Mesendoderm (in vitro differentiated cells): ENCODE data around the gene STK4.

Experiments
- DNase-seq: peaks from one replicate; pipeline ENCODE4 v3.0.0; 2013
- H2AK5ac ChIP-seq: 2 replicates; pipeline ENCODE4 v1.6.1; 2013; ENCODE audit warnings: low read length, inconsistent platforms
- H2BK120ac ChIP-seq: 2 replicates; pipeline ENCODE4 v1.6.1; 2013; ENCODE audit warnings: low read depth, mild to moderate bottlenecking, low read length, moderate library complexity, mixed read lengths
- H2BK15ac ChIP-seq: replicated peaks from 2 replicates; pipeline ENCODE4 v1.6.1; 2013; ENCODE audit warnings: low read depth, mild to moderate bottlenecking, moderate library complexity
- H2BK5ac ChIP-seq: 2 replicates; pipeline ENCODE4 v1.6.1; 2013; ENCODE audit warnings: low read length, inconsistent platforms
- H3K18ac ChIP-seq: 2 replicates; pipeline ENCODE4 v1.6.1; 2013; ENCODE audit warnings: mild to moderate bottlenecking, low read length, mixed read lengths
- H3K23ac ChIP-seq: one replicate; pipeline ENCODE4 v1.6.1; 2013; ENCODE audit warnings: low read length
- H3K27ac ChIP-seq: 2 replicates; pipeline ENCODE4 v1.5.1; 2013; ENCODE audit warnings: low read depth, mild to moderate bottlenecking, inconsistent platforms, low read length, moderate library complexity
- H3K27me3 ChIP-seq: 2 replicates; pipeline ENCODE4 v1.6.1; 2013; ENCODE audit warnings: low read length, control low read depth, mild to moderate bottlenecking, inconsistent platforms; ENCODE audit not compliant: insufficient read depth, poor library complexity
- H3K36me3 ChIP-seq: 2 replicates; pipeline ENCODE4 v1.6.1; 2013; ENCODE audit warnings: low read length, inconsistent platforms; ENCODE audit not compliant: control insufficient read depth, insufficient read depth
- H3K4ac ChIP-seq: one replicate; pipeline ENCODE4 v1.6.1; 2013; ENCODE audit warnings: low read depth, mild to moderate bottlenecking, low read length, moderate library complexity
- H3K4me1 ChIP-seq: 2 replicates; pipeline ENCODE4 v1.6.1; 2013; ENCODE audit warnings: low read depth, low read length, inconsistent platforms; ENCODE audit not compliant: control insufficient read depth
- H3K4me2 ChIP-seq: 2 replicates; pipeline ENCODE4 v1.6.1; 2013; ENCODE audit warnings: low read length
- H3K4me3 ChIP-seq: 2 replicates; pipeline ENCODE4 v1.5.1; 2013; ENCODE audit warnings: mild to moderate bottlenecking, low read length
- H3K56ac ChIP-seq: one replicate; pipeline ENCODE4 v1.6.1; 2013; ENCODE audit warnings: low read length
- H3K79me1 ChIP-seq: 2 replicates; pipeline ENCODE4 v1.6.1; 2013; ENCODE audit warnings: low read length, inconsistent platforms
- H3K79me2 ChIP-seq: 2 replicates; pipeline ENCODE4 v1.6.1; 2013; ENCODE audit warnings: mild to moderate bottlenecking, low read length; ENCODE audit not compliant: control insufficient read depth, insufficient read depth
- H3K9ac ChIP-seq: 2 replicates; pipeline ENCODE4 v1.6.1; 2013; ENCODE audit warnings: low read length, inconsistent platforms
- H4K5ac ChIP-seq: one replicate; pipeline ENCODE4 v1.6.1; 2013; ENCODE audit warnings: low read length
- H4K8ac ChIP-seq: one replicate; pipeline ENCODE4 v1.6.1; 2013; ENCODE audit warnings: low read depth, mild to moderate bottlenecking, control low read depth, low read length, moderate library complexity
- WGBS: extraction: QIAGEN DNeasy Blood & Tissue Kit; methylation state at CpG from one replicate; pipeline ENCODE4 v1.1.7; 2013; ENCODE audit warnings: low lambda C conversion rate, missing lambda C conversion rate; ENCODE audit not compliant: insufficient coverage; ENCODE audit errors: extremely low coverage; 5-methylcytosine and 5-hydroxymethylcytosine counted together

STK4 gene

DNA sequence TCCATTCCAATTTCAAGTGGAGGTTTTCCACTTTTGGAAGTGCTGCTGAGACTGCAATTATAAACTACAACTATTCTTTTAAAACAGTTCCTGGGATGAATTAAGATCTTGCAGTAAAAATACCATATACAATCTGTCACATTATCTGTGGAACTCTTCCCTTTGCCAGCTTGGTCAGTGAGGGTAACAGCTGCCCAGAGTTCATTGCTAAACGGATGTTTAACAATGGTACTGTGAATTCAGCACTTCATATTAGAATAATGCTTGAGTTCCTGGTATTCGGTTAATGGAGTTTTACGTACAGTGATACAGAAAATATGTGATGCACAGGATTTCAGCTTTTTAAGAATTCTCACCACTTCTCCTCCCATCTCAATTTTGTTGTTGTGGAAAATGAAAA lies 83.1 kb downstream of the STK4 start:
- H3K27ac ChIP-seq: no peak overlapping the region
- H3K4me3 ChIP-seq: no peak overlapping the region
- H2BK15ac ChIP-seq: no peak overlapping the region
- H2BK5ac ChIP-seq: no peak overlapping the region
- no peaks in the 10 kb centered on the region for H3K36me3 ChIP-seq
- peaks cover 2% of the 10 kb centered on the region for H3K79me1 ChIP-seq
- no peak overlapping the region for H3K9ac ChIP-seq
- no peak overlapping the region for H3K4me2 ChIP-seq
- no peak overlapping the region for H4K8ac ChIP-seq
- H3K4me1 ChIP-seq: no peaks in the 10 kb centered on the region
- H2BK120ac ChIP-seq: no peak overlapping the region
- no peak overlapping the region for H3K23ac ChIP-seq
- no peak overlapping the region for H3K18ac ChIP-seq
- no peak overlapping the region for H4K5ac ChIP-seq
- no peak overlapping the region for H3K4ac ChIP-seq
- H2AK5ac ChIP-seq: no peak overlapping the region
- no peak for DNase-seq
- no CpG with 5 or more reads among the region's 3 CpGs for WGBS
- H3K79me2 ChIP-seq: no peaks in the 10 kb centered on the region
- no peaks in the 10 kb centered on the region for H3K27me3 ChIP-seq
- H3K56ac ChIP-seq: no peak overlapping the region

DNA sequence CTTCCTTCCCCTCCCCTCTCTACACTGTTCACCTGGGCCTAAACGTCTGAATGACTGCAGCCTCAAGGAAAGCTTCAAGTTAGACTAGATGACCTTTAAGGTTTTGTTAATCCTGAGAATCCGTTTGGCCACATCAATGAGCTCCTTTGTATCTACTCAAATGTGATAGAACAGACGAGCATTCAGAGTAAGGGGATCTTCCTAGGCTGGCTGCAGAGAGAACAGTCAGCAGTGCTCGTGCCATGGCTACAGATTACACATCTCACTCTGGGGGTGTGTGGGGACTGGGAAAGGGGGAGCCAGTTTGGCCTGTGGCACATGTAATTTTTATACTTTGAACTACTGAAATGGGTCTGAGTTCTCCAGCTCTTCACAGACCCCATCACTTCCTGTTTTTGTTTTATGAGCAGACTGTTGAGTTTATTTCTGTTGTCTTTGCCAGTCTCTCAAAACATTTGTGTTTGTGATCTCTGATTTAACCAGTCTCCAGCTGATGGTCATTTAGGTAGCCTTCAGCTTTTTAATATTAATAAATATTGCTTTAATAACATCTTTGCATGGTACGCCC lies 83.7 kb downstream of the STK4 start:
- no peak overlapping the region for H3K56ac ChIP-seq
- no peak overlapping the region for H2BK5ac ChIP-seq
- H3K27me3 ChIP-seq: no peaks in the 10 kb centered on the region
- H3K27ac ChIP-seq: no peak overlapping the region
- no peak overlapping the region for H3K4me2 ChIP-seq
- H3K18ac ChIP-seq: no peak overlapping the region
- peaks cover 2% of the 10 kb centered on the region for H3K79me1 ChIP-seq
- H3K9ac ChIP-seq: no peak overlapping the region
- no peak overlapping the region for H3K23ac ChIP-seq
- H2AK5ac ChIP-seq: no peak overlapping the region
- no peak for DNase-seq
- H2BK120ac ChIP-seq: no peak overlapping the region
- no peaks in the 10 kb centered on the region for H3K79me2 ChIP-seq
- no peak overlapping the region for H4K8ac ChIP-seq
- no peaks in the 10 kb centered on the region for H3K4me1 ChIP-seq
- H3K4me3 ChIP-seq: no peak overlapping the region
- no peak overlapping the region for H3K4ac ChIP-seq
- H4K5ac ChIP-seq: no peak overlapping the region
- H2BK15ac ChIP-seq: no peak overlapping the region
- WGBS: no CpG with 5 or more reads among the region's 5 CpGs
- H3K36me3 ChIP-seq: no peaks in the 10 kb centered on the region

DNA sequence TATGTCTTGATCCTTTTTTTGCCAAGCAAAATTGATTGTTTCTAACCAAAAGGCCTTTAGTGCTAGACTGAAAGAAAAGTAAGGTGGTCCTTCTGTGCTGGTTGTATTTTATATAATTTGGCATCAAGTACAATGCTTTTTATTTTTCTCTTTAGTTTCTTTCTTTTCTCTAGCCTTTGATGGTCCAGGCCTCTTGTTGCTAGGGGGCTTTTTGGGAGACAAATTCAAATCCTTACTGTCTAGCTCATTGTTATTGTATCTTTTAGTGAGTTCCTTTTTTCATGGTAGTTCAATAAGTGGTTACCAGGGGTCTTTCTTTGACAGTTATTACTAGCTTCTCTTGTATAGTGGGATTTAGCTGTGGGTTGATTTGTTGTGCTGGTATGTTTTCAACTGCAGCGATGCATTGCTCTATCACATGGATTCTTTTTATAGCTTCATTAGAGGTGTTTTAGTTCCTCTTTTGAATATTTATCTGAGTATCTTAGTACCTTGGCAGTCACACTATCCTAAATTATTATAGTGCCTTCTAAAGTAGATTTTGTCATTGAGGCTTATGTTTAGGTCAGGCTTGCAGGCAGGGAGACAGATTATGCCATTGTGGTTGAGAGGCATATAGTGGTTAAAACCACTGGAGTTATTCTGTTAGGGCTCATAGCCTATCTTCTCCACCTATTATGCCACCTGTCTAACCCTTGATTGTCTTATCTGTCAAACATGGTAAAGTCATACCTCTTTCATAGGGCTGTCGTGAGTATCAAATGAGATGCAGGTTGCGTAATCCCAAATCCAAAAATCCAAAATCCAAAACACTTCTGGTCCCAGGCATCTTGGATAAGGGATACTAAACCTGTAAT lies 85.1 kb downstream of the STK4 start:
- no peak overlapping the region for H4K8ac ChIP-seq
- no peak overlapping the region for H3K56ac ChIP-seq
- H2BK5ac ChIP-seq: no peak overlapping the region
- no peak overlapping the region for H2BK120ac ChIP-seq
- no peak overlapping the region for H3K27ac ChIP-seq
- H3K4me1 ChIP-seq: no peaks in the 10 kb centered on the region
- H3K36me3 ChIP-seq: no peaks in the 10 kb centered on the region
- no peaks in the 10 kb centered on the region for H3K79me2 ChIP-seq
- H3K27me3 ChIP-seq: no peaks in the 10 kb centered on the region
- no peak overlapping the region for H3K4ac ChIP-seq
- no peak for DNase-seq
- H2AK5ac ChIP-seq: no peak overlapping the region
- H3K4me2 ChIP-seq: no peak overlapping the region
- WGBS: no CpG with 5 or more reads among the region's 3 CpGs
- no peak overlapping the region for H2BK15ac ChIP-seq
- no peak overlapping the region for H3K23ac ChIP-seq
- no peak overlapping the region for H3K9ac ChIP-seq
- H3K79me1 ChIP-seq: peaks cover 2% of the 10 kb centered on the region
- H3K4me3 ChIP-seq: no peak overlapping the region
- H3K18ac ChIP-seq: no peak overlapping the region
- H4K5ac ChIP-seq: no peak overlapping the region

DNA sequence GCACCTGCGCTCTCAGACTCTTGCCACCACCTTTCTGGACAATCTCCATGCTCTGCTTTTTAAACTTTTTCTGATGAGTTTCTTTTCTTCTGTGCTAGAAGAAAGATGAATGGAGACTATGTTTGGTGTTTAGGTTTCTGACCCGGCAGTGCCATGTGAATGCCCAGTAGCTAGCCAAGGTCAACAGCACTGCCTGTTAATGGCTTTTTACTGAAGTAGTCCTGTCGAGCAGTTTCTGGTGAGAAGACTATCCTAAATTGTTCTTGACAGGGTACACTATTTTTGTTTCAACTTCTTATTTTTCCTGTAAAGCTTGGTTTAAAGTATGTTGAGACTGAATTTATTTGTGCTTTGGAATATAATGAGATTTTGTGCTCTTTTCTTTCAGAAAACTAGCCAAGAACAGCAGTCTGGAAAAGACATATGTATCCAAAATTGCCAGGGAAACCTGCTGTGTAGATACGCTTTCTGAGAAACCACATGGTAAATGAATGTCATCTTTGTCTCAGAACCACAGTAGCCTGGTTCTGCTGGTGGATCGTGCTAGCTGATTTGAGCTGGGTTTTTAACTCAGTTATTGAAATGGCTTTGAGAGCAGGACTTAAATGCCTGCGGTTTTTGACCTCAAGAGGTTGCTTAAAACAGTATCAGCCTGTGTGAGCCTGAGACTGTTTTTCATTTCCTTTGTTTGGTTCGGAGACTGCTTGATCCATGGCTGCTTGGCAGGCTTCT lies 86.6 kb downstream of the STK4 start:
- H3K79me1 ChIP-seq: peaks cover 2% of the 10 kb centered on the region
- no peak overlapping the region for H3K4me3 ChIP-seq
- H3K9ac ChIP-seq: no peak overlapping the region
- H3K23ac ChIP-seq: no peak overlapping the region
- DNase-seq: no peak
- no peak overlapping the region for H2BK120ac ChIP-seq
- H3K79me2 ChIP-seq: no peaks in the 10 kb centered on the region
- H3K27ac ChIP-seq: no peak overlapping the region
- H3K4ac ChIP-seq: no peak overlapping the region
- no peak overlapping the region for H3K4me2 ChIP-seq
- no peak overlapping the region for H4K5ac ChIP-seq
- no peak overlapping the region for H3K18ac ChIP-seq
- no peaks in the 10 kb centered on the region for H3K27me3 ChIP-seq
- no CpG with 5 or more reads among the region's 7 CpGs for WGBS
- H2AK5ac ChIP-seq: no peak overlapping the region
- no peaks in the 10 kb centered on the region for H3K4me1 ChIP-seq
- H3K56ac ChIP-seq: no peak overlapping the region
- H2BK5ac ChIP-seq: no peak overlapping the region
- no peak overlapping the region for H4K8ac ChIP-seq
- H3K36me3 ChIP-seq: no peaks in the 10 kb centered on the region
- H2BK15ac ChIP-seq: no peak overlapping the region

DNA sequence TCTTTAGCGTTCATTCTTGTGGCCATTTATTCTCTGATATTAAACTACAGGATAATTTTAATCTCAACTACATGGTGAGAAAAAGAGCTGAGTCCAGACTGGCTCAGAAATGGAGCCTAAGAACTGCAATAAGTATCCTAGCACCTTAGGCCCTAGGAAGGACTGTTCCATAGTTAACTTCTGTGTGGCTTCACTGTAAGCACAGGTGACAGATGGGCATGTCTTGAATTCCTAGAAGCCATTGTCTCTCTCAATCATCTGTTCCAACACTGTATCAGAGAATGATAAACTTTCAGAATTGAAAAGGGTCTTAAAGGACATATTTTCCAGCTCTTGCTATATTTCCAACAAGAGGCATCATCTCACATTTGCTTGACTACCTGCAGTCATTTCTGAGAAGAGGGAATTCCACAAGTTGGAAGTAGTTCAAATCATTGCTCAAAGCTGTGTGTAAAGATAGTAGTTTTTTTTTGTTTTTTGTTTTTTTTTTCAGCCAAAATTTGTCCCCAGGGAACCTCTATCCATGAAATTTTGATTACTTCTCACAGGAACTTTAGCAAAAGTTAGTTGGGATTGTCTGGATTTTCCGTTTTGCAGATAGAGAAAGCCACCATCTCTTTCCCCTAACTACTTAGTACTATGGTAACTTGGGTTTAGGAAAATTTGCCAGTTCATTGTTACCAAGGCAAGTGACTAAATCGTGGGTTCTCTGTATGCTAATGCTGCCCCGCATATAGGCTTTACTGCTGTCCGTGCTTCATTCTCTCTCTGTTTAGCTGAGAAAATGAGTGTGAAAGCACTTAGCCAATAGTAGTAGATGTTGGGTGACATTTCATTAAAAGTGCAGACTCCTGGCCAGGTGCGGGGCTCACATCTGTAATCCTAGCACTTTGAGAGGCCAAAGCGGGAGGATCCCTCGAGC lies 87.4 kb downstream of the STK4 start:
- no peak overlapping the region for H3K27ac ChIP-seq
- no peaks in the 10 kb centered on the region for H3K36me3 ChIP-seq
- H2BK5ac ChIP-seq: no peak overlapping the region
- H3K23ac ChIP-seq: no peak overlapping the region
- no peak overlapping the region for H2BK120ac ChIP-seq
- H3K4me3 ChIP-seq: no peak overlapping the region
- no peaks in the 10 kb centered on the region for H3K79me2 ChIP-seq
- no peak overlapping the region for H4K8ac ChIP-seq
- H2BK15ac ChIP-seq: no peak overlapping the region
- no peaks in the 10 kb centered on the region for H3K27me3 ChIP-seq
- H3K79me1 ChIP-seq: peaks cover 2% of the 10 kb centered on the region
- H2AK5ac ChIP-seq: no peak overlapping the region
- peak; percentile 35 for DNase-seq
- no peak overlapping the region for H3K4me2 ChIP-seq
- H3K9ac ChIP-seq: no peak overlapping the region
- H4K5ac ChIP-seq: no peak overlapping the region
- no CpG with 5 or more reads among the region's 8 CpGs for WGBS
- H3K56ac ChIP-seq: no peak overlapping the region
- H3K18ac ChIP-seq: no peak overlapping the region
- no peak overlapping the region for H3K4ac ChIP-seq
- no peaks in the 10 kb centered on the region for H3K4me1 ChIP-seq
